GM19397 (cell line): Measurements from ENCODE around the gene TMEM119.
"Not testable (repeated sequence)": the region's sequence is repeated elsewhere in the genome, so short reads cannot be mapped to it uniquely, and the experiment has no call there.

ENCODE experiments used
- ATAC-seq: cut with Tn5 transposase; IDR thresholded peaks from one replicate; pipeline ENCODE4 v1.9.1; 2021; ENCODE audit warnings: mild to moderate bottlenecking, moderate library complexity; ENCODE audit not compliant: unreplicated experiment

TMEM119 gene

GRCh38 chr12:108635201-108635996 lies 37.5 kb upstream of the TMEM119 start:
- ATAC-seq = peak; percentile 47

- no peak for ATAC-seq
Measured at GRCh38 chr12:108634341-108634751, 36.5 kb upstream of the TMEM119 start.

GRCh38 chr12:108633534-108634248 lies 35.8 kb upstream of the TMEM119 start, which contains the start of gene SELPLG:
Gene SELPLG (minus strand): TSS chr12:108633894. CDS start chr12:108624307, 9,587 bp downstream.
- ATAC-seq = peak; percentile 58

GRCh38 chr12:108633081-108633533 lies 35.2 kb upstream of the TMEM119 start:
- no peak for ATAC-seq

- not testable (repeated sequence) for ATAC-seq
Measured at GRCh38 chr12:108631261-108631660, 33.4 kb upstream of the TMEM119 start.

GRCh38 chr12:108630481-108631207 lies 32.8 kb upstream of the TMEM119 start:
- ATAC-seq = no peak

- ATAC-seq = no peak
Measured at GRCh38 chr12:108629824-108630476, 32.1 kb upstream of the TMEM119 start.

GRCh38 chr12:108629151-108629550 lies 31.3 kb upstream of the TMEM119 start:
- ATAC-seq = no peak

- ATAC-seq = no peak
Measured at GRCh38 chr12:108627134-108627920, 29.4 kb upstream of the TMEM119 start.

- no peak for ATAC-seq
Measured at GRCh38 chr12:108625228-108625627, 27.3 kb upstream of the TMEM119 start.

GRCh38 chr12:108623577-108623976 lies 25.7 kb upstream of the TMEM119 start:
- ATAC-seq = no peak

GRCh38 chr12:108622921-108623514 lies 25.1 kb upstream of the TMEM119 start:
- no peak for ATAC-seq

GRCh38 chr12:108622421-108622820 lies 24.5 kb upstream of the TMEM119 start:
- no peak for ATAC-seq

- no peak for ATAC-seq
Measured at GRCh38 chr12:108621161-108621560, 23.3 kb upstream of the TMEM119 start.

- ATAC-seq = no peak
Measured at GRCh38 chr12:108620236-108620879, 22.5 kb upstream of the TMEM119 start.

GRCh38 chr12:108619369-108620160 lies 21.7 kb upstream of the TMEM119 start:
- ATAC-seq = no peak

- ATAC-seq = not testable (repeated sequence)
Measured at GRCh38 chr12:108618953-108619274, 21.0 kb upstream of the TMEM119 start.
